ENCODE data around the gene ZNF319.

ZNF319 gene

DNA sequence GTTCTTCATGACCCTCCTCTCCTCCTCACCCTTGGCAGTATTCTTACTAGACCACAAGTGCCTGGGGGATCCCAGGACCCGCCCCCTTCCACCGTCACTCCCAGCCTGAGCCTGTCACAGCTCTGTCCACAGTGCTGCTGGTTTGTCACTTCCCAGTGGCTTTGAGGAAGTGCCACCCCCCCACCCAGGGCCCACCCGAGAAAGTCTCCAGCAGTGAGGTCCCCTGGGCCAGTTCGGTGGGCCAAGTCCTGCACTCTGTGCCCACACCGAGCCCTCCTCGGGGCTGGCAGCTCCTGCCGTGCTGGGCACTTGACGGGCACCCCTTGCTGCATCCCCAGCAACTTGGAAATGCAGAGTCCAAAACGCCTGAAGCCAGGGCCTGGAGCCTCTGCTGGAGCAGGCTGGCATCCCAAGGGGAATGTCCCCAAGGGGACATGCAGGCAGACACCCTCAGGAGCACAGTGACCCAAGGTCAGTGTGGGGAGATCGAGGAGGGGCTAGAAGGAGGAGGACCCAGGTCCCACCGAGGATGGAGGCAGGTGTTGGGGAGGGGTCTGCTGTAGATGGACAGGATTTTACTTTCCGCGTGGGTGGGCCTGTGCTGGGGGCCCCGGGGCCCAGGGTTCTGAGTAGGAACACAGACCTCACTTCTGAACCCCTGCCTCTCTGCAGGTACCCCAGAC, 40.6 kb upstream of the ZNF319 start:
- Mint-ChIP-seq H3K36me3 (no peaks in the 10 kb centered on the region), H3K27me3 (no peaks in the 10 kb centered on the region), H3K27ac (no peak overlapping the region), H3K4me3 (no peak overlapping the region), H3K9me3 (no peaks in the 10 kb centered on the region), H3K4me1 (no peaks in the 10 kb centered on the region)

DNA sequence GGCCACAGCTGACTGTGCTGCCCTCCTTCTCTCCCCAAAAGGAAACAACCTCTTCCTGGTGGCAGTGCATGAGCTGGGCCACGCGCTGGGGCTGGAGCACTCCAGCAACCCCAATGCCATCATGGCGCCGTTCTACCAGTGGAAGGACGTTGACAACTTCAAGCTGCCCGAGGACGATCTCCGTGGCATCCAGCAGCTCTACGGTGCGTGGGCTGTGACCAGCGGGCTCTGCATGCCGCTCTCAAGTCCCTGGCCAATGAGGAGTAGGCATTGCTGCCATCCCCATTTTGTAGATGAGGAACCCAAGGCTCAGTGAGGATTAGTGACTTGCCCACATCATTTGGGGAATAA, 40.0 kb upstream of the ZNF319 start:
- H3K27me3 Mint-ChIP-seq: no peaks in the 10 kb centered on the region
- no peaks in the 10 kb centered on the region for H3K9me3 Mint-ChIP-seq
- H3K27ac Mint-ChIP-seq: no peak overlapping the region
- H3K4me3 Mint-ChIP-seq: no peak overlapping the region
- H3K4me1 Mint-ChIP-seq: no peaks in the 10 kb centered on the region
- no peaks in the 10 kb centered on the region for H3K36me3 Mint-ChIP-seq

DNA sequence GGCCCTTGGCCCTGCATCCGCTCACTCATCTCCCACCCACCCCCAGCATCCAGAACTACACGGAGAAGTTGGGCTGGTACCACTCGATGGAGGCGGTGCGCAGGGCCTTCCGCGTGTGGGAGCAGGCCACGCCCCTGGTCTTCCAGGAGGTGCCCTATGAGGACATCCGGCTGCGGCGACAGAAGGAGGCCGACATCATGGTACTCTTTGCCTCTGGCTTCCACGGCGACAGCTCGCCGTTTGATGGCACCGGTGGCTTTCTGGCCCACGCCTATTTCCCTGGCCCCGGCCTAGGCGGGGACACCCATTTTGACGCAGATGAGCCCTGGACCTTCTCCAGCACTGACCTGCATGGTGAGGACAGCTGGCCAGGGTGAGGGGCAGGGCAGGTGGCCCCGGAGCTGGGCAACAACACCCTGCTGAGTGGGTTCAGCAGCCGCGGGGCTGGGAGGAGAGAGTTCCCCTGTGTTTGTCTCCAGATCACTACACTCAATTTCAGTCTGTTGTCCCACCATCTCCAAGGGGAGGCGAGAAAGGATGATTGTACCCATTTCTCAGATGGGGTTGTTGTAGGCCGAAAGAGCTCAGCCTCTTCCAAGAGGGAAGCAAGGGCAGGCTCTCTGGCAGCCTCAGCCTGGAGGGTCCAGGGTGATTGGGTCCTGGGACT, 39.5 kb upstream of the ZNF319 start:
- H3K9me3 Mint-ChIP-seq: no peaks in the 10 kb centered on the region
- no peak overlapping the region for H3K27ac Mint-ChIP-seq
- H3K27me3 Mint-ChIP-seq: no peaks in the 10 kb centered on the region
- H3K4me1 Mint-ChIP-seq: no peaks in the 10 kb centered on the region
- no peaks in the 10 kb centered on the region for H3K36me3 Mint-ChIP-seq
- no peak overlapping the region for H3K4me3 Mint-ChIP-seq

DNA sequence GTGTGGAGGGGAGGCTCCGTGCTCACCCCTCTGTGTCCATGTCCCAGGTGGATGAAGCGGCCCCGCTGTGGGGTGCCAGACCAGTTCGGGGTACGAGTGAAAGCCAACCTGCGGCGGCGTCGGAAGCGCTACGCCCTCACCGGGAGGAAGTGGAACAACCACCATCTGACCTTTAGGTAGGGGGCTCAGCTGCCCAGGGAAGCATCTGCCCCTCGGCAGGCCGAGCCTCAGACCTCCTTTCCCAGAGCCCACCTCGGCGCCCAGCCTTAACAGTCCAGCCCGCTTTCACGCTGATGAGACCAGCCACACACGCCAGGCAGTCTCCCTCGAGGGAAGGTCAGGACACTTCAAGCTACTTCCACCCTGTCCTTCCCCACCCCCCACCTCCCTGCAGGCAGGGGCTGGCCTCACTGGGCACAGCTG, 37.8 kb upstream of the ZNF319 start:
- Mint-ChIP-seq H3K27me3 (no peaks in the 10 kb centered on the region), H3K9me3 (no peaks in the 10 kb centered on the region), H3K36me3 (no peaks in the 10 kb centered on the region), H3K4me3 (no peak overlapping the region), H3K4me1 (no peaks in the 10 kb centered on the region), H3K27ac (no peak overlapping the region)

DNA sequence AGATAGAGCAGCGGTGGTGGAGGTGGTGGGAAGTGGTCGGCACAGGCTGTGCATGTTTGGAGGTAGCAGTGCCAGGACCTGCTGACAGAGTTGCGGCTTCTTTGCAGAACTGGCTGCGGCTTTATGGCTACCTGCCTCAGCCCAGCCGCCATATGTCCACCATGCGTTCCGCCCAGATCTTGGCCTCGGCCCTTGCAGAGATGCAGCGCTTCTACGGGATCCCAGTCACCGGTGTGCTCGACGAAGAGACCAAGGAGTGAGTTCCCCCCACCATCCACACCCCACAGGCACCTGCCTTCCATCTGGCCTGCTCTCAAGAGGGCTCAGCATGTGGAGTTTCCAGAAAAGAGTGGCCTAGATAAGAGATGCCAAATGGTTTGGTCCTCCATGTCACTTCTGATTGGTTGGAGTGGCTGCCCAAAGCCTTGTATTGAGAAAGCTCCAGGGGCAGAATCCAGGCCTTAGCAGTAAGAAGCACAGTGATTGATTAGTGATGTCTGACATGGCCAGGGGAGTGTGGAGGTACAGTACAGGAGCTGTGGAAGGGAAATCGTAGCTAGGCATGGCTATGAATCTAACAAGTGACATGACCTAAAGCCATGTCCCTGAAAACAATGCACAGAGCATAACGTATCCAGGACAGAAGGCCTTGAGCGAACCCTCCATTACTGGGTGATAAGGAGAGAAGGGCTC, 37.0 kb upstream of the ZNF319 start:
- no peaks in the 10 kb centered on the region for H3K36me3 Mint-ChIP-seq
- no peaks in the 10 kb centered on the region for H3K9me3 Mint-ChIP-seq
- H3K27ac Mint-ChIP-seq: no peak overlapping the region
- no peak overlapping the region for H3K4me3 Mint-ChIP-seq
- no peaks in the 10 kb centered on the region for H3K27me3 Mint-ChIP-seq
- no peaks in the 10 kb centered on the region for H3K4me1 Mint-ChIP-seq

DNA sequence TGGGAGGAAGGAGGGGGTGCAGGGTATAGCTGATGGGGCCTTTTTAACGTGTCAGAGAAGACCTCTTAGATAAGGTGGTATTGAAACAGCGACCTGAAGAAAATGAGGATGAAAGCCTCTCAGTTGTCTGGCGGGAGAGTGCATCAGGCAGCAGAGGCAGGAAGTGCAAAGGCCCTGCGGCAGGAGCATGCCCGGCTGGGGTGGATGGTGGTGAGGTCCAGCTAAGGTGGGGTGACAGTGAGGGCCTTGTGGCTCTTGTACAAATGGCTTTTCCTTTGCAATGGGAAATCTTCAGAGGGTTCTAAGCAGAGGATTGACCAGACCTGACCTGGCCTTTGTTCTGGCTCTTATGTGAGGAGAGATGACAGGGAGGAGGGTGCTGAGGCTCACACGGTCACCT, 36.5 kb upstream of the ZNF319 start:
- Mint-ChIP-seq H3K4me1 (no peaks in the 10 kb centered on the region), H3K36me3 (no peaks in the 10 kb centered on the region), H3K4me3 (no peak overlapping the region), H3K27me3 (no peaks in the 10 kb centered on the region), H3K27ac (peak overlapping the region; percentile 2), H3K9me3 (no peaks in the 10 kb centered on the region)

DNA sequence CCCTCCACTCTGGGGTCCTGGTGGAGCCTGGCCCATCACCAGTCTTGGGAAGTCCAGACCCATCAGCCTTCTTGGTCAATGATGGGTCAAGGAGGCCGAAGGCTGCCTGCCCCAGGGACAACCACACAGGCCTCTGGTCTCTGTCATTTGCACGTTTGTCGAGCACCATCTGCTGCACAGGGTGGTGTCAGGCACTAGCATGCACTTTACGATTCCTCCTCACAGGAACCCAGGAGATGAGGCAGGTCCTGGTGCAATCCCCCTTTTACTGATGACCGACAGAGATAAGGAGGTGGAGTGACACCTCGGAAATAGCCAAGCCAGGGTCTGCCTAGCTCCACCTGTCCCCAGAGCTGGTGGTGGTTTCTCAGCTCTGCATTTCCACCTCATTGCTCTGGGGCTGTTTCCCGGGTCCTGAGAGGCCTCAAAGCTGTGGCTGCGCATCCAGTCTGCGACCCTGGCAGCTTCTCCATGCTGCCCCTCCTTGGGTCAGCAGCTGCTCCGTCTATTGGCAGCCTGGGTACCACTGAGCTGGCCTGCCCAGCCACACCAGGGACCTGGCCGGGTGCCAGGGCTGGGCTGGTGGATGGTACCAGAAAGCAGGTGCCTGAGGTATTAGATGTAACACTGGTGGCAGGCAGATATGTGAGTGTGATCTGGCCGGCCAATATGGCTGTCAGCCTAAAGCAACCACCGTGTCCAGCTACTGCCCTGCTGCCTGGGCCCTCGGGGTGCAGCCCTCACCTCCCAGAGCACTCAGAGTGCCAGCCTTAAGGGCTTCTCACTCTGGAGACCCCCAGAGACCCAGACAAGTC, 35.1 kb upstream of the ZNF319 start:
- Mint-ChIP-seq H3K4me1 (no peaks in the 10 kb centered on the region), H3K27ac (no peak overlapping the region), H3K36me3 (no peaks in the 10 kb centered on the region), H3K4me3 (no peak overlapping the region), H3K9me3 (no peaks in the 10 kb centered on the region), H3K27me3 (no peaks in the 10 kb centered on the region)

DNA sequence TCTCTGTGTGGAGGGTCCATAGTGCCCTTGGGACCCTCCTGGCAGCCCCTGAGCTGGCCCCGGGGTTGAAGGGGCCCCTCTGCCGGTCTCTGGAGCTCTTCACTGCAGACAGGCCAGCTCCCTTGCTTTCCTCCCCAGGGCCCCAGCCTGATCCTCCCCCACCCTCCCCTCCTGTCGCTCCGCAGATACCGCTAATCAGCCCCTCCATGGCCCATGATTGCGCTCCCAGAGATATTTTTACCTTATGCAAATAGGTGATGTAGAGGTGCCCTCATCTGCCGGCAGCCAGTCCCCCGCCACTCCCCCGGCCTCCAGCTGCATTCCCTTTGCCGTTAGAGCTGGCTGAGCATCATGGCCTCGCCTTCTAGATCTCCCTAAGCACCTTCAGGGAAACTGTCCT, 34.3 kb upstream of the ZNF319 start:
- no peak overlapping the region for H3K4me3 Mint-ChIP-seq

DNA sequence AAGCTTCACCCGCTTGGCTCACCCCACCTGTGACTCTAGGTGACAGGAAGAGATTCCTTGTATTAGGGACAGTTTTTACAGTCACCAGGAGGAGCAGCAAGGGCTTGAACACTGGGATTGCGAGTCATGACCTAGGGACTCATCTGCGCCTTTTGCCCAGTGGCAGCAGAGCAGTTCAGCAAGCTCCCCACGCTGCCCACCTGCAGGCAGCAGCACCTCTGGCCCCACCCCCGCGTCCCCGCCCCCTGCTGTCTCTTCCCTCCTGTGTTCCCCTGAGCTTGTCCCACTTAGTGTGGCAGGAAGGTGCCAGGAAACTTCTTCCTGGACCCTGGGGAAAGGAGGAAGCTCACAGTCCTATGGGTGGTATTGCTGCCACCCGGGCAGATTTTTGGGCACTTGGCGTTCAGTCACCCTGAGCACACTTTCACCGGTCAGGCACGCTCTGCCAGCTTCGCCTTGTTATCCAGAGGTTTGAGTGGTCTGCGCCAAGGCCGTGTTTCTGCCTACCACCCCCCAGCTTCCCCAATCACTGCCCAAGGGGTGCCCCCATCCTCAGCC, 33.7 kb upstream of the ZNF319 start:
- no peaks in the 10 kb centered on the region for H3K36me3 Mint-ChIP-seq
- H3K9me3 Mint-ChIP-seq: no peaks in the 10 kb centered on the region
- H3K4me3 Mint-ChIP-seq: no peak overlapping the region
- H3K27ac Mint-ChIP-seq: no peak overlapping the region
- H3K4me1 Mint-ChIP-seq: no peaks in the 10 kb centered on the region
- H3K27me3 Mint-ChIP-seq: no peaks in the 10 kb centered on the region

More for the DNA sequence above, 34.3 kb upstream of the ZNF319 start:
- no peaks in the 10 kb centered on the region for H3K36me3 Mint-ChIP-seq
- H3K4me1 Mint-ChIP-seq: no peaks in the 10 kb centered on the region
- H3K27ac Mint-ChIP-seq: no peak overlapping the region
- no peaks in the 10 kb centered on the region for H3K9me3 Mint-ChIP-seq
- H3K27me3 Mint-ChIP-seq: no peaks in the 10 kb centered on the region

DNA sequence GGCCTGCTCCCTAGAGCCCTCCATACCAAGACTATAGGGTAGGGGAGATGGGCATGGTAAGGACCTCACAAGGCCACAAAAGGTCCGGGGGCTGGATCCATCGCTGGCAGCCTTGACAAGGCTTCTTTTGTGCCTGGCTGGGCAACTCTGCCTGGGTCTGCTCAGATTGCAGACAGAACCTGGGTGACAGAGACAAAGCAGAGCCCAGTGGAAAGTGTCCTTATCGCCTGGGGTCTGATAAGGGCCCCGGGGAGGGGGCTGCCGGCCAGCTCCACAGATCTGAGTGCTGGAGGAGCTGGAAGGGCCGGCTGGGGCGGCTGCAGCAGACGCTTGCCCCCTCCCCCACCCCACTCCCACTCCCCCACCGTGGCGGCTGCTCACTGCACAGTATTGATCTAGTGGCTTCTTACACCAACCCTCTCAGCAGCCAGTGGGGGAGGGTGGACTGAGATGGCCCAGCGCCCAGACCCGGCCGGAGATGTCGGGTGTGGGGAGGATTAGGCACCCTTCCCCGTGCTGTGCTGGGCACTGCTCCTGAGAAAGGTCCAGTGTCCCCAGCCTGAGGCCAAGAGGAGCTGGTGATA, 32.3 kb upstream of the ZNF319 start:
- H3K4me3 Mint-ChIP-seq: no peak overlapping the region
- H3K27me3 Mint-ChIP-seq: no peaks in the 10 kb centered on the region
- H3K27ac Mint-ChIP-seq: no peak overlapping the region
- no peaks in the 10 kb centered on the region for H3K36me3 Mint-ChIP-seq
- H3K9me3 Mint-ChIP-seq: no peaks in the 10 kb centered on the region
- no peaks in the 10 kb centered on the region for H3K4me1 Mint-ChIP-seq

DNA sequence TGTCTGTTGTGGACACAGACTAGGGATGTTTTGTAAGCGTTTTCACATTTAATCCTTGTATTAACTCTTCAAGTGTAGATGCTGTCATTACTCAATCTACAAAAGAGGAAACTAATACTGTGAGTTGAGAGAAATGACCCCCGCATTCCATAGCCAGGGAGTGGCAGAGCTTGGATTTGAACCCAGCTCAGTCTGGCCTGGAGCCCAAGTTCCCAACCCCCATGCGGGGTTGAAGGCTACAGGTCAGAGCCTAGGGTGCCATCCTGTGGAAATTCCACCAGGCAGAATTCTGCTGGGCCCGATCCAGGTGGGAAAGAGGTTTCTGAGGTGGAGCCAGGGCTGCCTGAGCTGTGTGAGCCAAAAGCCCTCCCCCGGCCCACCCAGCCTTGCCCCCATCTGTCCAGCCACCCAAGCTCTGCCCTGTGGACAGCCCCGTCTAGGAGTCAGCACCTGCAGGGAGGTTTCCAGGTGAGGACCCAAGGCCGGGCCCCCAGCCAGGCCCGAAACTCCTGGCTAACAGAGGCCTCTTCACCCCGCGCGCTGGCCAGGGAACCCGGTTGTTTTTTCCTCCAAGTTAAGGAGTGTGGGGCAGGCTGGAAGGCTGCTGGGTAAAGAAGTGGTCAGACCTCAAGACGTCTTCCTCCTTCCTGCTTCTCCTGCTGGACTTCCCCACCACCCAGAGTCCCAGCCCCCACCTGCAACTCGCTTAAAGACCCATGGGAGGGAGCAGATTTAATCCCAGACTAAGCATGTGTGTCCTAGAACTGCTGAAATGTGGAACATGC, 30.7 kb upstream of the ZNF319 start:
- H3K9me3 Mint-ChIP-seq: no peaks in the 10 kb centered on the region
- H3K27ac Mint-ChIP-seq: no peak overlapping the region
- no peaks in the 10 kb centered on the region for H3K36me3 Mint-ChIP-seq
- no peaks in the 10 kb centered on the region for H3K4me1 Mint-ChIP-seq
- H3K4me3 Mint-ChIP-seq: no peak overlapping the region
- no peaks in the 10 kb centered on the region for H3K27me3 Mint-ChIP-seq

DNA sequence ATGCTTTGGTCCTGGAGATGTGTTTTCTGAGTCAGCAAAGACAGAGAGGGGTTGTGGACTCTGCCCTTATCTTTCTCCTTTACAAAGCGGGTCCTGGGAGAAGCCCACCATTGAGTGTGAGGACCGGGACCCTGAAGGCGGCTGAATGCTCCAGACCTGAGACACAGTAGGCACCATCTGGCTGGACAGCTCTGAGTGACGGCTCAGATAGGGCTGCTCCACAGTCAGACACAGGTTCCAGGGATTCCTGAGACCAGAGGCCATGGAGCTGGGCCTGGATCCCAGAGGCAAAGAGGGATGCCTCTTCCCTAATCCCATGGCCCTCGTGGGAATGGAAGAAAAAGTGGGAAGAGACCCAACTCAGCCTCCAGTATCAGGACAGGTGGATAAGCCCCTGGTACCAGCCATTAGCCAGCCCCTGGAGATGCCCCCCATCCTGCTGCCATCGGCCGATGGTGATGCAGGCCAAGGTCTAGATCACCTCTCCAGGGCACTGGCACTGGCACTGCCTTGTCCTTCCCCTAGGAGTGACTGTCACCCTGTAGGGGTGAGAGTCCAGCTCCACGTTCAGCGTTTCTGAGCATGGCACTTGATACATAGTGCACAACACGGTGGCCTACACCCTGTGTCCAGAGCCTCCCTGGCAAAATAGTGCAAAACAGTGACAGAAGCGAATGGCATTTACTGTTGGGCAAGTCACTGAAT, 29.8 kb upstream of the ZNF319 start:
- no peaks in the 10 kb centered on the region for H3K9me3 Mint-ChIP-seq
- H3K4me1 Mint-ChIP-seq: no peaks in the 10 kb centered on the region
- no peak overlapping the region for H3K4me3 Mint-ChIP-seq
- no peaks in the 10 kb centered on the region for H3K36me3 Mint-ChIP-seq
- no peaks in the 10 kb centered on the region for H3K27me3 Mint-ChIP-seq
- no peak overlapping the region for H3K27ac Mint-ChIP-seq

DNA sequence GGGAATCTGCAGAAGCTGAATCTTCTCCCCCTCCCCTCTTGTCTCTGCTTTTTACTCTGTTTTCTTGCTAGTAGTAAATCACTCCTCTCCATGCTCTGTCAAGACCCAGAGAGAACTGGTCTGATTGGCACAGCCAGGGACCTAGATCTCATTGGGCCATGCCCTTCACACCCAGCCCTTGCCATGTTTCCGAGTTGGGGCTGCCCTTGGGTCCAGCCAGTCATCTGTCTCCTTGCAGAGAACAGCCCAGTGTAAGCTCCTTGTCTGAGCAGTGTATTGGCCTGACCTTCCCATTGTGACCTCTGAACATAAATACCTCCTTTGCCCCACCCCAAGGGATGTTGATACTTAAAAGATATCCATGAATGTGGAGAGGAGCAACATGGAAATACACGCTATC, 28.9 kb upstream of the ZNF319 start:
- H3K27ac Mint-ChIP-seq: no peak overlapping the region
- no peaks in the 10 kb centered on the region for H3K36me3 Mint-ChIP-seq
- H3K4me1 Mint-ChIP-seq: peaks cover 8% of the 10 kb centered on the region
- no peaks in the 10 kb centered on the region for H3K27me3 Mint-ChIP-seq
- H3K9me3 Mint-ChIP-seq: no peaks in the 10 kb centered on the region
- H3K4me3 Mint-ChIP-seq: no peak overlapping the region

DNA sequence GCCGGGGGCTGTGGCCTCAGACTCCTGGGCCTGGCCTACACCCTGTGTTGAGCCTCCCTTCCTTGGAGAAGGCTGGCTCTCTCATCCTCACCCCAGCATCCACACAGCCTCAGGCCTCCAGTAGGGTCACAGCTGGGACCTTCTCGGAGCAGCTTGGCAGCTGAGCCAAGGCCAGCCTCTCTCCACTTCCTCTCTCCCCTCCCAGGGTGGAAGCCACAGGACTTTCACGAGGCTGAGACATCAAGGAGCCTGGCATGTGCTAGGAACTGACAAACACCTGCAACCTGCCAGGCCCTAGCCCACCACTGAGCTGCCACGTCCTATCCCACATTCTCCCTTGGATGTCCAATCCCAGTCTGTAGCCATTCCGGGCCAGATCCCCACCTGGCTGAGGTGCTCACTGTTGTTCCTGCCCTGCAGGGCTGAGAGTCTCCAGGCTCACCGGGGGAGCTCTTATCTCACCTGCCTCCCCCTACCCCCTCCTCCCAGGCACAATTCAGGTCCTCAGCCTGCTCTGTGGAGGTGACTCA, 28.1 kb upstream of the ZNF319 start:
- Mint-ChIP-seq H3K4me3 (no peak overlapping the region), H3K9me3 (no peaks in the 10 kb centered on the region), H3K36me3 (no peaks in the 10 kb centered on the region), H3K27me3 (no peaks in the 10 kb centered on the region), H3K27ac (no peak overlapping the region), H3K4me1 (peaks cover 9% of the 10 kb centered on the region)
